Subcutaneous abdominal adipose tissue (tissue), 5 donors: ENCODE data around the gene ESYT2.

Experiments used
- H3K27ac ChIP-seq: one replicate; pipeline ENCODE4 v1.7.0; 2013; ENCODE audit warnings: low read depth, mild to moderate bottlenecking, inconsistent platforms, low read length, moderate library complexity
- H3K27me3 ChIP-seq, 5 donors: one replicate each; pipeline ENCODE4 v1.7.0; 2013; ENCODE audit warnings: low read length in 5 of 5, inconsistent platforms in 1 of 5; ENCODE audit not compliant: control insufficient read depth in 5 of 5, insufficient read depth in 4 of 5
- H3K36me3 ChIP-seq, 5 donors: one replicate each; pipeline ENCODE4 v1.7.0; 2013; ENCODE audit warnings: low read length in 5 of 5; ENCODE audit not compliant: control insufficient read depth in 5 of 5, insufficient read depth in 5 of 5
- H3K4me1 ChIP-seq, 5 donors: one replicate each; pipeline ENCODE4 v1.7.0; 2013; ENCODE audit warnings: low read length in 5 of 5, mild to moderate bottlenecking in 3 of 5, moderate library complexity in 1 of 5; ENCODE audit not compliant: control insufficient read depth in 5 of 5, insufficient read depth in 5 of 5
- H3K4me3 ChIP-seq, 5 donors: one replicate each; pipeline ENCODE4 v1.7.0; 2013; ENCODE audit warnings: low read length in 5 of 5, low read depth in 1 of 5
- H3K9ac ChIP-seq, 5 donors: one replicate each; pipeline ENCODE4 v1.7.0; 2013; ENCODE audit warnings: low read length in 5 of 5, mild to moderate bottlenecking in 4 of 5, moderate library complexity in 3 of 5
- H3K9me3 ChIP-seq, 5 donors: one replicate each; pipeline ENCODE4 v1.7.0; 2013; ENCODE audit warnings: low read length in 5 of 5; ENCODE audit not compliant: control insufficient read depth in 5 of 5
- donor health status: healthy.
- donor health status: healthy.
- donor health status: healthy.
- donor health status: healthy.
- donor health status: healthy.

The ESYT2 gene

DNA sequence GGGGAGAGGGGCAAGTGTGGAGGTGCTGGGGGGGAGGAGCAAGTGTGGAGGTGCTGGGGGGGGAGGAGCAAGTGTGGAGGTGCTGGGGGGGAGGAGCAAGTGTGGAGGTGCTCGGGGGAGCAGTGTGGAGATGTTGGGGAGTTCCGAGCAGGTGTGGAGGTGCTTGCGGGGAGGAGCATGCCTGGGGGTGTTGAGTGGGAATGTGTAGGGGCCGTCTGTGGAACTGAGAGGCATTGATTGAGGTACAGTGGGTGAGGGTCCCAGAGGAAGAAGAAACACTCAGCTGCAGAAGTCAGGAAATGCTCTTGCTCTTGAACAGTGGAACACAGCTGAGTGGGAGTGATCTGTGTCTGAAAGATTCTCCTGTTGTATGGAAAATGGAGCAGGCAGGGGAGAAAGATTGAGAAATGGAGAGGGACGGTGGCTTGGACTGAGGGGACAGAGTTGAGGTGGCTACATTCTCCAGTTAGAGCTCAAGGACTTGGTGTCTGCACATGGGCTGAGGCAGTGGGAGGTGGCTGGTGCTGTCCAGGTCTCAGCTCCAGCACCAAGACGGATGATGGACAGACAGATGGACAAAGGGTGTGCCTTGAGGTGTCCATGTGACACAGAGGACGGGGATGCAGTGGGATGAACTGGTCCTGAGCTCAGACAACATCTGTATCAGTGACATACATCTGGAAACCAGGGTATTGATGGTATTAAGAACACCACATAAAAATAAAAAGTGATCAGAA lies 99.5 kb downstream of the ESYT2 start:
- Histone ChIP-seq H3K4me1 (peaks cover 0 to 8% (median 0%) of the 10 kb centered on the region in 5 donors), H3K4me3 (no peak overlapping the region), H3K9me3 (no peaks in the 10 kb centered on the region), H3K27me3 (no peaks in the 10 kb centered on the region), H3K9ac (no peak overlapping the region), H3K27ac (no peak overlapping the region), H3K36me3 (peaks cover 10 to 46% (median 40%) of the 10 kb centered on the region in 5 donors)

DNA sequence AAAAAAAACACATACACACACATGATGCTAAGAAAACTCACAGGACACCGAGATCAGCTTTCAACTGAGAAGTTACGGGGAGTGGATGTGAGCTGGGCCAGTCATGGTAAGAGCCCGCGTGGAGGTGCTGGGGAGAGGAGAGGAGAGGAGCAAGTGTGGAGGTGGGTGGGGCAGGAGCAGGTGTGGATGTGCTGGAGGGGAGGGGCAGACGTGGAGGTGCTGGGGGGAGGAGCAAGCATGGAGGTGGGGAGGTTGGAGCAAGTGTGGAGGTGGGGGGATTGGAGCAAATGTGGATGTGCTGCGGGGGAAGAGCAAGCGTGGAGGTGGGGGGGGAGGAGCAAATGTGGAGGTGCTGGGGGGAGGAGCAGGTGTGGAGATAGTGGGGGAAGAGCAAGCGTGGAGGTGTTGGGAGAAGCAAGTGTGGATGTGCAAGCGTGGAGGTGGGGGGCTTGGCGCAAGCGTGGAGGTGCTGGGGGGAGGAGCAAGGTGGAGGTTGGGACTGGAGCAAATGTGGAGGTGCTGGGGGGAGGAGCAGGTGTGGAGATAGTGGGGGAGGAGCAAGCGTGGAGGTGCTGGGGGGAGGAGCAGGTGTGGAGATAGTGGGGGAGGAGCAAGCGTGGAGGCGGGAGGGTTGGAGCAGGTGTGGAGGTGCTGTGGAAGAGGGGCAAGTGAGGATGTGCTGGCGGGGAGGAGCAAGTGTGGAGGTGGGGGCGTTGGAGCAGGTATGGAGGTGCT lies 100.2 kb downstream of the ESYT2 start:
- Histone ChIP-seq H3K27ac (no peak overlapping the region), H3K9ac (no peak overlapping the region), H3K4me3 (no peak overlapping the region), H3K9me3 (no peaks in the 10 kb centered on the region), H3K36me3 (peaks cover 10 to 39% (median 33%) of the 10 kb centered on the region in 5 donors), H3K27me3 (no peaks in the 10 kb centered on the region), H3K4me1 (peaks cover 0 to 8% (median 0%) of the 10 kb centered on the region in 5 donors)

DNA sequence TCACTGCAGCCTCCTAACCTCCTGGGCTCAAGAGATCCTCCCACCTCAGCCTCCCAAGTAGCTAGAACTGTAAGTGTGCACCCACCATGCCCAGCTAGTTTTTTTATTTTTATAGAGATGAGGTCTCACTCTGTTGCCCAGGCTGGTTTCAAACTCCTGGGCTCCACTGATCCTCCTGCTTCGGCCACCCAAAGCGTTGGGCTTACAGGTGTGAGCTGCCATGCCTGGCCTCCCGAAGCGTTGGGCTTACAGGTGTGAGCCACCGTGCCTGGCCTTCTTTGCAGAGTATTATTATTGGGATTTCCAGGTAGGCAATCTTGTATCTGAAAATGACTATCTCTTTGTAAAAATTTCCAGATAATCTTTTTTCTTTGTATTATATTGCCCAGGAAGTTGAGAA lies 101.6 kb downstream of the ESYT2 start:
- no peak overlapping the region for H3K4me3 ChIP-seq
- H3K9ac ChIP-seq = no peak overlapping the region
- no peaks in the 10 kb centered on the region for H3K27me3 ChIP-seq
- no peaks in the 10 kb centered on the region for H3K9me3 ChIP-seq
- H3K4me1 ChIP-seq = peaks cover 0 to 8% (median 0%) of the 10 kb centered on the region in 5 donors
- H3K36me3 ChIP-seq = peaks cover 7 to 26% (median 23%) of the 10 kb centered on the region in 5 donors
- no peak overlapping the region for H3K27ac ChIP-seq

DNA sequence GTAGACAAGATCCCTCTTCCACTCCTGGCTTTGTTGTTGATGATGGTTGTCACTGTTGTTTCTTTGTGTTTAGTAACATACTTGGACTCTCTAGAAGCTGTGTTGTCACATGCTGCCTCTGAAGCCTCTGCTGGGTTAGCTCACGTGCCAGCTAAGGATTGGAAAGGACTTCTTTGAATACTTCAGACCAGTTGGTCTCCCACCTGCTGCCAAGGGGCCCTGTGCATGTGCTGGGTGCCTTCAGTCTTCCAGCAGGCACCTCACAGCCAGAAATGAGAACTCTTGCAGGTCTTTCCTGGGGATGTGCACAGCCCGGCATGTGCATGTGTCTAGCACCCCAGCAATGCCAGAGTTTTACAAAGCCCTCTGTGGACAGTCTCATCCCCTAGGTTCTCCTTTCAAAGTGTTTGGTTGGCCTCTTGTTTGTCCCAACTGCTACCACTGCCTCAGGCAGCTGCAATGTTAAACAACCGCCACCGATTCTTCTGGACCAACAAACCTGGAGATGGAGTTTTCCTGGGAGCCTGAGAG lies 103.0 kb downstream of the ESYT2 start:
- H3K27me3 ChIP-seq = no peaks in the 10 kb centered on the region
- H3K27ac ChIP-seq = no peak overlapping the region
- no peak overlapping the region for H3K9ac ChIP-seq
- H3K4me1 ChIP-seq = peaks cover 0 to 8% (median 0%) of the 10 kb centered on the region in 5 donors
- peaks cover 3 to 16% (median 13%) of the 10 kb centered on the region in 5 donors for H3K36me3 ChIP-seq
- no peaks in the 10 kb centered on the region for H3K9me3 ChIP-seq
- no peak overlapping the region for H3K4me3 ChIP-seq

DNA sequence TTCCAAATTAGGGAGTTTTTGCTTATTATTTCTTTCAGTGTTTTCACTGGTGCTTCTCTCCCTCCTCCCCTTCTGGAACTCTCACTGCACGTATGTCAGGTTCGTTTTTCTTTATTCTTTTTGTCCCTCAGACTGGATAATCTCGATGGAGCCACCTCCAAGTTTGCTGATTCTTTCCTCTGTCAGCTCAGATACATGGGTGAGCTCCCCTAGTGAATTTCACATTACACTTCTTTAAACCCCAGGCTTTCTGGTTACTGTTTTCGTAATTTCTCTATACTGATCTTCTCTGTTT lies 103.9 kb downstream of the ESYT2 start:
- no peaks in the 10 kb centered on the region for H3K27me3 ChIP-seq
- H3K27ac ChIP-seq = no peak overlapping the region
- no peaks in the 10 kb centered on the region for H3K9me3 ChIP-seq
- peaks cover 3 to 9% (median 8%) of the 10 kb centered on the region in 5 donors for H3K36me3 ChIP-seq
- H3K4me1 ChIP-seq = peaks cover 0 to 2% (median 0%) of the 10 kb centered on the region in 5 donors
- H3K9ac ChIP-seq = no peak overlapping the region
- H3K4me3 ChIP-seq = no peak overlapping the region

DNA sequence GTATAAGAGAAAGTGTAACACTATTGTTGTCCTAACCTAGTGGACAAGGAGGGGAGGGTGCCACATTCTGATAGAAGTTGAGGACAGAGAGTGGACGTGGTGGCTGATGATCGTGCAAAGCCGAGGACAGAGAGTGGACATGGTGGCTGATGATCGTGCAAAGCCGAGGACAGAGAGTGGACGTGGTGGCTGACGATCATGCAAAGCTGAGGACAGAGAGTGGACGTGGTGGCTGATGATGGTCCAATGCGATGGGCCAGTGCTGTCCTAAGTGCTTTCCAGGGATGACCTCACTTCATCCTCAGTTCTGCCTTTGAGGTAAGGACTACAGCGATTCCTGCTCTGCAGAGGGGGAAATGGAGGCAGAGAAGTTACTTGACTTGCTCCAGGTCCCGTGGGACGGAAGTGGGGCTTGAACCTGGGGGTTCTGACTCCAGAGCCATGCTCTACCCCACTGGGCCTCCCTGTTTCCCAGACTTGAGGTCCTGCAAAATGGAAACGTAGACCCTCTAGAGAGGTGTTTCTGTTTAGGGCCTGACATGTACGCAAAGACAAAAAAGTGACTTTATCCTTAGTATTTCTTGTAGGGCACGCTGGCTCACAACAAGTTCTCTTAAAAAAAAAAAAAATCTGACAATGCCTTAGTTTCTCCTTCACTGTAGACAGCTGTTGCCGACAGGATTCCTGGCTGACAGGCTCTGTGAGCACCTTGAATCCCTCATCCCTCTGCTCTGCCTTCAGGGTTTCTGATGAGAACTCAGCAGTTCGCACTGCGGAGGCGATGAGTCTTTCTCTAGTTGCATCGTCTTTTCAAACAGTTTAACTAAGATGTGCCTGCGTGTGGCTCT lies 104.4 kb downstream of the ESYT2 start:
- H3K4me1 ChIP-seq = no peaks in the 10 kb centered on the region
- no peaks in the 10 kb centered on the region for H3K27me3 ChIP-seq
- no peak overlapping the region for H3K4me3 ChIP-seq
- no peaks in the 10 kb centered on the region for H3K9me3 ChIP-seq
- H3K36me3 ChIP-seq = peaks cover 0 to 3% (median 3%) of the 10 kb centered on the region in 5 donors
- no peak overlapping the region for H3K9ac ChIP-seq
- no peak overlapping the region for H3K27ac ChIP-seq

DNA sequence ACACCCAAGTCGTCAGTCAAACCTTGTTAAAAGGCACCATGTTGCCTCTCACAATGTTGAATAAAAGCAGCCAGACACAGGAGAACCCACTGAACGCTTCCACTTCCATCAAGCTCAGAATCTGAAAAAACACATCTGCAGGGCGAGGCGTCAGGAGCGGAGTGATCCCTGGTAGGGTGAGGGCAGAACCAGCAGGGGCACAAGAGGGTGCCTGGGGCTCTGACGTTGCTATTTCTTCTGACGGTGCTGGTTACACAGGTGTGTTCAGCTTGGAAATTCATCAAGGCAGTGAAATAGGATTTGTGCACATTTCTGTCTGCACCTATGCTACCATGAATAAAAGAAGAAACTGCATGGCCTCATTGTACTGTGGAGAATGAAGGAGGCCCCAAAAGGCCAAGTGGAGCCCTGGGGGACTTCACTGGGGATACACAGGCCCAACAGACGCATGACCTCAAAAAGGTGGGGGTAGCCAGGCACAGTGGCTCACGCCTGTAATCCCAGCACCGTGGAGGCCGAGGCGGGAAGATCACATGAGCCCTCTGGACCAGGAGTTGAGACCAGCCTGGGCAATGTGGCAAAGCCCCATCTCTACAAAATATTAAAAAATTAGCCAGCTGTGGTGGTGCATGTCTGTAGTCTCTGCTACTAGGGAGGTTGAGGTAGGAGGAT lies 105.5 kb downstream of the ESYT2 start:
- no peaks in the 10 kb centered on the region for H3K9me3 ChIP-seq
- no peaks in the 10 kb centered on the region for H3K4me1 ChIP-seq
- no peak overlapping the region for H3K27ac ChIP-seq
- no peaks in the 10 kb centered on the region for H3K36me3 ChIP-seq
- no peak overlapping the region for H3K9ac ChIP-seq
- no peak overlapping the region for H3K4me3 ChIP-seq
- H3K27me3 ChIP-seq = no peaks in the 10 kb centered on the region

DNA sequence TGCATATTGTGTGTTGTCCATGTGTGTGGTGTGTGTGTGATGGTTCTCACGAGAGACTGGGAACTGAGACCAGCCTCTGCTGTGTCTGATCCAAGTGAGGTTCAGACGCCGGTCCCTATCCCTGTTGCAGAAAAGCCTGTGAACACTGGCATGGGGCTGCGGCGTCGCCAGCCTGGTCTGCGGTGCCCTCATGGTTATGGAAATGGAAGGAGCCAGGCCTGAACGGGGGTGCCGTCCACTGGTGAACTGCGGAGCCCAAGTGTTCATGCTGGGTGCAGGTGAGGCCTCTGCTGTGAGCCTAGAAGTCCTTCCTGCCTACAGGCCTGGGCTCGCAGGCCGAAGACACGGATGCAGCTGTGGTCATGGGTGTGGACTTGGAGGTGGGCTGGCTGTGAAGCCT lies 106.0 kb downstream of the ESYT2 start:
- H3K9me3 ChIP-seq = no peaks in the 10 kb centered on the region
- no peaks in the 10 kb centered on the region for H3K36me3 ChIP-seq

DNA sequence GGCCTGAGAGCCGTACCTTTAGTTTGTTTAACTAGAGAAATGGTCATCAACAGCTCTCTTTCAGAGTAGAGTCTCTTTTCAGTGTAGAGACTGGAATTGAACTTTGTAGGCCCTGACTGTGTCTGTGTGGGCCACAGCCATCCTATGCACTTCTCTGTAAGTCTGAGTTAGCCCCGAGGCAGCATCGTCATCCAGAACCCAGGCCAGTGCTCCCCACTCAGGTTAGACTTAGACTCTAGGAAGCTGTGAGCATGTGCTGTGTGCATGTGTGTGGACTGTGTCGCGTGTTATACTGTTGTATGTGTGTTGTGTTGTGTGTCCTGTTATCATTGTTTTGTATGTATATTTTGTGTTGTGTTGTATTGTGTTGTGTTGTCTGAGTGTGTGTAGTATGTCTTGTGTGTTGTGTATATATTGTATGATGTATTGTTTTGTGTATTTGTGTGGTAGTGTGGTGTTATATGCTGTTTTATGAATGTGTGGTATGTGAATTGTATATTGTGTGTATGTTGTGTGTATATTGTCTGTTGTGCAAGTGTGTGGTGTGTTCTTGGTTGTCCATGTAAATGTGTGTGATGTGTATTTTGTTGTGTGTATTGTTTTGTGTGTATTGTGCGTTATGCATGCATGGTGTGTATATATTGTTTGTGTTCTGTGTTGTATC lies 106.6 kb downstream of the ESYT2 start:
- no peaks in the 10 kb centered on the region for H3K27me3 ChIP-seq
- H3K9ac ChIP-seq = no peak overlapping the region
- no peak overlapping the region for H3K4me3 ChIP-seq
- no peaks in the 10 kb centered on the region for H3K9me3 ChIP-seq
- no peaks in the 10 kb centered on the region for H3K36me3 ChIP-seq
- H3K4me1 ChIP-seq = no peaks in the 10 kb centered on the region
- H3K27ac ChIP-seq = no peak overlapping the region

More for the DNA sequence above, 106.0 kb downstream of the ESYT2 start:
- no peak overlapping the region for H3K9ac ChIP-seq
- no peaks in the 10 kb centered on the region for H3K27me3 ChIP-seq
- no peak overlapping the region for H3K27ac ChIP-seq
- no peaks in the 10 kb centered on the region for H3K4me1 ChIP-seq
- no peak overlapping the region for H3K4me3 ChIP-seq
